GM10248 (cell line): ENCODE results near the gene OR5K4.
"Not testable (repeated sequence)": the region's sequence is repeated elsewhere in the genome, so short reads cannot be mapped to it uniquely, and the experiment has no call there.

Experiments used
- CTCF ChIA-PET: fragments of 300-600 bp; sonication (Branson Sonifier 250); formaldehyde crosslinking; extraction: SDS; loops from one replicate; lab custom pipeline; 2021; ENCODE audit warnings: antibody characterized with exemption; lab: Yijun Ruan, JAX
- POLR2A ChIA-PET: fragments of 350-650 bp; sonication (Branson Sonifier 250); formaldehyde crosslinking; extraction: SDS; loops from one replicate; lab custom pipeline; 2020; ENCODE audit warnings: antibody characterized with exemption; lab: Yijun Ruan, JAX
- DNase-seq: peaks from one replicate; pipeline ENCODE4 v3.0.0; 2012; ENCODE audit errors: extremely low spot score
- TF ChIP-seq, protein P1 (sequence below): IDR thresholded peaks from 2 replicates; pipeline ENCODE4 v1.5.1; 2012; ENCODE audit warnings: mild to moderate bottlenecking, low read depth; ENCODE audit errors: extremely low read depth, missing control alignments, control extremely low read depth

OR5K4 gene

DNA sequence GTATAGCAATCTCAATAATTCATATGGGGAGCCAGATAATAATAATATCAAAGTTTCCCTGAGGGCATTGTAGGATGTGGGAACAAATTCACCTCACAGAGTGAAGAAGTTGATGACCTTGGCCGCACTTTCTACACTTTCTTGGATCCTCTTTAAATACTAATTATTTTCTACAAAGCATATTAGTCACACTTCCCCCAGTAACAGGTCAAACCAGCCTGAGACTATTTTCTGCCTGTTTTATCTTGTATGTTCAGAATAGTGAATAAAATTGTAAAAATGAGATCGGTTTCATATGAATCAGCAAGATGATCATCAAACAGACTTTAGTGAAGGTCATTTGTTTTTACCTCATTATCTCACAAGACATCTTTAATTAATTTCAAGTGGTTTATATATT is 34.5 kb downstream of the OR5K4 start:
- DNase-seq = no peak
- CTCF ChIA-PET = no interaction called here
- TF ChIP-seq, protein P1, sequence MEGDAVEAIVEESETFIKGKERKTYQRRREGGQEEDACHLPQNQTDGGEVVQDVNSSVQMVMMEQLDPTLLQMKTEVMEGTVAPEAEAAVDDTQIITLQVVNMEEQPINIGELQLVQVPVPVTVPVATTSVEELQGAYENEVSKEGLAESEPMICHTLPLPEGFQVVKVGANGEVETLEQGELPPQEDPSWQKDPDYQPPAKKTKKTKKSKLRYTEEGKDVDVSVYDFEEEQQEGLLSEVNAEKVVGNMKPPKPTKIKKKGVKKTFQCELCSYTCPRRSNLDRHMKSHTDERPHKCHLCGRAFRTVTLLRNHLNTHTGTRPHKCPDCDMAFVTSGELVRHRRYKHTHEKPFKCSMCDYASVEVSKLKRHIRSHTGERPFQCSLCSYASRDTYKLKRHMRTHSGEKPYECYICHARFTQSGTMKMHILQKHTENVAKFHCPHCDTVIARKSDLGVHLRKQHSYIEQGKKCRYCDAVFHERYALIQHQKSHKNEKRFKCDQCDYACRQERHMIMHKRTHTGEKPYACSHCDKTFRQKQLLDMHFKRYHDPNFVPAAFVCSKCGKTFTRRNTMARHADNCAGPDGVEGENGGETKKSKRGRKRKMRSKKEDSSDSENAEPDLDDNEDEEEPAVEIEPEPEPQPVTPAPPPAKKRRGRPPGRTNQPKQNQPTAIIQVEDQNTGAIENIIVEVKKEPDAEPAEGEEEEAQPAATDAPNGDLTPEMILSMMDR = no peak
- POLR2A ChIA-PET = no interaction called here

GRCh38 chr3:98390366-98390765 is 36.7 kb downstream of the OR5K4 start, which contains the start of gene OR5K3:
Gene OR5K3 (plus strand): TSS chr3:98390666. CDS start chr3:98390666, 0 bp downstream.
- TF ChIP-seq, protein P1 = no peak
- DNase-seq = no peak
- ChIA-PET CTCF (no interaction called here), POLR2A (no interaction called here)

DNA sequence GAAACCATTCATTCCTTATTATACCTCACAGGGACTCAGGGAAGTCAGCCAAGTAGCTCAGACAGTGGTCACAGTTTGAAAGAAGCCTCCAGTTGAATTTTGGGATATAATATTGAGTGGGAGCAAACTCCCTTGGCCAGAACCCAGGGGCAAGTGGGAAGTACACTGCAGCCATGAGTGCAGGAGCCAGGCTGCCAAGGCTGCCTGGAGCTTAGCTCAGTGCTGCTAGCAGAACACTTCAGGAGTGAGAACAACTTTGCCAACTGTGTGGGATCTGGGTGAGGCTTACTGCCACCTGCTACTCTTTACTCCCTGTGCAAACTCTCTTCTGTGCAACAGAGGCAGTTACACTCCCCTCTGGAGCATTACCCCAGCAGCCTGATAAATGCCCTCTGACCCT is 41.4 kb downstream of the OR5K4 start:
- POLR2A ChIA-PET = no interaction called here
- TF ChIP-seq, protein P1 = no peak
- DNase-seq = no peak
- CTCF ChIA-PET = interaction anchor here (1.0 kb wide), 1 partner anchor 27 kb away, joined by 3 read pairs; no protein-coding TSS in a partner anchor

GRCh38 chr3:98396482-98396881 is 42.8 kb downstream of the OR5K4 start:
- POLR2A ChIA-PET, DNase-seq: not testable (repeated sequence)
- CTCF ChIA-PET = interaction anchor here (1.0 kb wide), 1 partner anchor 32 kb away, joined by 3 read pairs; no protein-coding TSS in a partner anchor

GRCh38 chr3:98398513-98398912 is 44.9 kb downstream of the OR5K4 start:
- DNase-seq = no peak
- CTCF ChIA-PET = no interaction called here
- TF ChIP-seq, protein P1 = no peak
- POLR2A ChIA-PET = no interaction called here

- TF ChIP-seq, protein P1 = no peak
- ChIA-PET POLR2A (no interaction called here), CTCF (no interaction called here)
- DNase-seq = no peak
Measured at GRCh38 chr3:98402507-98402906, 48.9 kb downstream of the OR5K4 start.

GRCh38 chr3:98404010-98404409 is 50.4 kb downstream of the OR5K4 start:
- TF ChIP-seq, protein P1 = no peak
- ChIA-PET CTCF (no interaction called here), POLR2A (no interaction called here)
- no peak for DNase-seq
